Endothelial cell of umbilical vein (primary cell): ENCODE results near the gene CIDEB. TPM values are rescaled to one million over a fixed set of nuclear protein-coding genes. Genes with fewer than 3 reads are reported as not detected.

Experiments used
- BruUV-seq: library from RNA; stranded (reverse); fragments of 400-500 nt; replicated peaks from 2 replicates; lab custom pipeline; 2021; lab: Mats Ljungman, UMichigan
- CTCF ChIA-PET: fragments of 300-600, 350-600 bp; sonication (Branson Sonifier 250); formaldehyde crosslinking; loops from one replicate; lab custom pipeline; 2021; ENCODE audit warnings: antibody characterized with exemption, inconsistent platforms; lab: Charles Lee
- POLR2A ChIA-PET: fragments of 300-600, 350-600 bp; sonication (Branson Sonifier 250); formaldehyde crosslinking; loops from one replicate; lab custom pipeline; 2021; ENCODE audit warnings: antibody characterized with exemption, inconsistent platforms; lab: Charles Lee
- DNase-seq: peaks from one replicate; pipeline ENCODE4 v3.0.0-alpha.2; 2011; ENCODE audit warnings: low read depth, low spot score
- FAIRE-seq: peaks from 2 replicates; lab custom pipeline; 2011; peaks lifted over from hg19 to GRCh38; lab: Jason Lieb, UNC
- H2AFZ ChIP-seq: 2 replicates; pipeline ENCODE4 v1.6.0; 2012; ENCODE audit warnings: low read depth, low read length, control low read depth, inconsistent platforms
- H3K27ac ChIP-seq: 2 replicates; pipeline ENCODE4 v1.5.1; 2011; ENCODE audit warnings: low read depth, mild to moderate bottlenecking, control low read depth, low read length, moderate library complexity; ENCODE audit not compliant: insufficient read depth
- H3K27me3 ChIP-seq, 2 experiments: 2 replicates each; pipeline versions ENCODE4 v1.6.0 to v1.6.1; 2011; ENCODE audit warnings: low read length in 2 of 2, mixed read lengths in 1 of 2; ENCODE audit not compliant: control insufficient read depth in 2 of 2, insufficient read depth in 2 of 2
- H3K36me3 ChIP-seq, 2 experiments: 2 replicates in 1 of 2; 3 replicates in 1 of 2; pipeline ENCODE4 v1.5.1; 2011; ENCODE audit warnings: low read length in 2 of 2, mild to moderate bottlenecking in 1 of 2, moderate library complexity in 1 of 2; ENCODE audit not compliant: control insufficient read depth in 2 of 2, insufficient read depth in 2 of 2; ENCODE audit errors: extremely low read depth in 1 of 2
- H3K4me1 ChIP-seq: 3 replicates; pipeline ENCODE4 v1.5.1; 2011; ENCODE audit warnings: mild to moderate bottlenecking, low read length; ENCODE audit not compliant: control insufficient read depth, insufficient read depth; ENCODE audit errors: extremely low read depth
- H3K4me2 ChIP-seq: 2 replicates; pipeline ENCODE4 v1.6.1; 2011; ENCODE audit warnings: low read length, control low read depth, mixed read lengths; ENCODE audit not compliant: insufficient read depth
- H3K4me3 ChIP-seq, 3 experiments: fragments of 200-600 bp in 1 of 3; sonication (generic), shearing (Covaris generic) in 1 of 3; replicated peaks in 1 of 3; 2 replicates each; pipeline ENCODE4 v1.5.1; 2011 to 2016; ENCODE audit warnings: control low read depth in 3 of 3, low read length in 3 of 3, mild to moderate bottlenecking in 2 of 3, inconsistent platforms in 1 of 3, low read depth in 1 of 3, moderate library complexity in 1 of 3; ENCODE audit not compliant: insufficient read depth in 1 of 3
- H3K79me2 ChIP-seq: 2 replicates; pipeline ENCODE4 v1.6.0; 2012; ENCODE audit warnings: low read length, inconsistent platforms; ENCODE audit not compliant: control insufficient read depth, insufficient read depth
- H3K9ac ChIP-seq: replicated peaks from 2 replicates; pipeline ENCODE3; 2011; ENCODE audit warnings: low read length, control low read depth; ENCODE audit not compliant: insufficient read depth; ENCODE audit errors: extremely low read depth
- H3K9me1 ChIP-seq: replicated peaks from 3 replicates; pipeline ENCODE4 v1.6.0; 2011; ENCODE audit warnings: mild to moderate bottlenecking, low read length; ENCODE audit not compliant: control insufficient read depth, insufficient read depth; ENCODE audit errors: extremely low read depth
- H3K9me3 ChIP-seq: replicated peaks from 2 replicates; pipeline ENCODE4 v1.5.1; 2012; ENCODE audit warnings: low read length, inconsistent platforms; ENCODE audit not compliant: control insufficient read depth, insufficient read depth
- H4K20me1 ChIP-seq: replicated peaks from 2 replicates; pipeline ENCODE3; 2011; ENCODE audit warnings: mild to moderate bottlenecking, low read length; ENCODE audit not compliant: control insufficient read depth, insufficient read depth; ENCODE audit errors: extremely low read depth
- FOS ChIP-seq: IDR thresholded peaks from 2 replicates; pipeline ENCODE4 v1.6.1; 2011; ENCODE audit warnings: mild to moderate bottlenecking, low read length, moderate library complexity, borderline replicate concordance; ENCODE audit not compliant: insufficient read depth
- GATA2 ChIP-seq: IDR thresholded peaks from 2 replicates; pipeline ENCODE4 v1.7.0; 2011; ENCODE audit warnings: low read depth, mild to moderate bottlenecking, moderate library complexity, mixed read lengths, low read length; ENCODE audit not compliant: insufficient read length, insufficient read depth
- JUN ChIP-seq: IDR thresholded peaks from 2 replicates; pipeline ENCODE4 v1.6.1; 2011; ENCODE audit warnings: borderline replicate concordance, low read depth; ENCODE audit not compliant: insufficient read length, insufficient read depth
- POLR2A ChIP-seq: IDR thresholded peaks from 2 replicates; pipeline ENCODE4 v1.6.1; 2012; ENCODE audit warnings: low read depth, mild to moderate bottlenecking, control low read depth, low read length
- POLR2AphosphoS5 ChIP-seq: IDR thresholded peaks from 2 replicates; pipeline ENCODE4 v1.6.1; 2012; ENCODE audit warnings: low read depth, mild to moderate bottlenecking, control low read depth, low read length, moderate library complexity; ENCODE audit not compliant: insufficient read depth
- dilution Hi-C: fragments of 300-500 bp; cut with MboI; formaldehyde crosslinking; loops from one replicate; pipeline ENCODE4 v1.15.0; 2019; ENCODE audit warnings: low sequenced_read_pairs; ENCODE audit not compliant: extremely low pct_ligation_motif_present
- intact Hi-C: fragments of 100-400 bp; cut with micrococcal nuclease; formaldehyde crosslinking; loops from one replicate; pipeline ENCODE4 v1.10.0; 2022
- polyA plus RNA-seq, 4 experiments: library from polyadenylated mRNA; depleted of rRNA in 3 of 4; stranded (reverse) in 3 of 4; unstranded in 1 of 4; fragments of >200 nt; gene quantifications; 2 replicates each; pipeline versions ENCODE4 v1.2.1 to v1.2.3, GENCODE V29; 2011 to 2012; ENCODE audit warnings: missing spikeins in 1 of 4
- total RNA-seq: library from RNA; stranded (reverse); gene quantifications from 2 replicates; pipeline ENCODE4 v1.2.3, GENCODE V29; 2021
- TF ChIP-seq, protein P1 (sequence below): IDR thresholded peaks from 2 replicates; pipeline ENCODE4 v1.6.1; 2011; ENCODE audit not compliant: insufficient read depth, insufficient read length
- TF ChIP-seq, protein P2 (sequence below), 2 donors: IDR thresholded peaks; 1 replicate in 1 of 2; 2 replicates in 1 of 2; pipeline ENCODE4 v1.5.1; 2011; ENCODE audit warnings: low read length in 2 of 2, mild to moderate bottlenecking in 2 of 2, moderate library complexity in 2 of 2, control low read depth in 1 of 2, inconsistent platforms in 1 of 2, low read depth in 1 of 2; ENCODE audit not compliant: insufficient read depth in 1 of 2; ENCODE audit errors: extremely low read depth in 1 of 2

The CIDEB gene
- total and polyA plus RNA-seq, 2 donors (not counting 3 experiments of a cell fraction or from before 2014, with no cell fraction given) = 5.2 to 7.2 TPM

DNA sequence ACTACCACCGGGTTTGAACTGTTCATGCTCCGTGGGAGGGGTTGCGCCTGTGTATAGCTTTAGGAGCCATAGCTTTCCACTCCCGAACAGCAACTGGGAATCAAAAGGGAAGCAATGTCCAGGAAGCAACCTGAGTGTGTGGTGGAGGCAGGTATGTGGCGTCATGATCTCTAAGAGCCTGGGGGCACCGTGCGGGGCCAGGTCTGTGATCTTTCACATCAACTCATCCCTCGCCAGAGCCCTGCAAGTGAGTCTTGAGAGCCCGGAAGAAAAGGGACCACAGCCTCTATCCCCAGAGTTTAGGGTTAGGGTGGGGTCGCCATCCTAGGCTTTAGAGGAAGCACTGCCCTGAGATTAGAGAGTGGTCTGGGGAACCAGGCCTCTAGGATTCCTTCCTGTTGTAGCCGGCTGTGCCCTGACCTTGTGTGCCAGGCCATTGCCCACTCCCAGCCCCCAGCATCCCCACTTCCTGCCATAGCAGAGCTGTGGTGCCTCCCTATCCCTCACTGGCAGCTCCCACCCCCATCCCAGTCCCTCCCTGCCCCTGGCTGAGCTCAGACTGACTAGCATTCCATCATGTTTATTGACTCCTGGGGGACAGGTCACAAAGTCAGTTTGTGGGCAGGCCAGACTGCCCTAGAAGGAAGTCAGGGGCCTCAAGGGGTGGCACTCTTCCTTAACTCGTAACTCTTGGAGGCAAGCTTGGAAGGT lies 27.8 kb upstream of the CIDEB start:
- Histone ChIP-seq H4K20me1 (no peaks in the 10 kb centered on the region), H3K27ac (peak overlapping the region; percentile 59), H3K36me3 (peaks cover 0 to 5% of the 10 kb centered on the region in 2 experiments), H3K27me3 (peaks cover 2 to 3% of the 10 kb centered on the region in 2 experiments), H3K4me2 (peak overlapping the region; percentile 89), H3K4me3 (peak overlapping the region in 2 of 3 experiments; percentile 70 to 83), H3K9ac (peak overlapping the region; percentile 80), H3K9me3 (no peaks in the 10 kb centered on the region), H3K4me1 (peaks cover 37% of the 10 kb centered on the region), H2AFZ (peak overlapping the region; percentile 83), H3K79me2 (no peaks in the 10 kb centered on the region), H3K9me1 (no peaks in the 10 kb centered on the region)
- TF ChIP-seq GATA2 (no peak), JUN (no peak), POLR2A (peak; percentile 24), POLR2AphosphoS5 (peak; percentile 44), FOS (no peak)
- TF ChIP-seq, protein P1, sequence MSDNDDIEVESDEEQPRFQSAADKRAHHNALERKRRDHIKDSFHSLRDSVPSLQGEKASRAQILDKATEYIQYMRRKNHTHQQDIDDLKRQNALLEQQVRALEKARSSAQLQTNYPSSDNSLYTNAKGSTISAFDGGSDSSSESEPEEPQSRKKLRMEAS = no peak
- TF ChIP-seq, protein P2, sequence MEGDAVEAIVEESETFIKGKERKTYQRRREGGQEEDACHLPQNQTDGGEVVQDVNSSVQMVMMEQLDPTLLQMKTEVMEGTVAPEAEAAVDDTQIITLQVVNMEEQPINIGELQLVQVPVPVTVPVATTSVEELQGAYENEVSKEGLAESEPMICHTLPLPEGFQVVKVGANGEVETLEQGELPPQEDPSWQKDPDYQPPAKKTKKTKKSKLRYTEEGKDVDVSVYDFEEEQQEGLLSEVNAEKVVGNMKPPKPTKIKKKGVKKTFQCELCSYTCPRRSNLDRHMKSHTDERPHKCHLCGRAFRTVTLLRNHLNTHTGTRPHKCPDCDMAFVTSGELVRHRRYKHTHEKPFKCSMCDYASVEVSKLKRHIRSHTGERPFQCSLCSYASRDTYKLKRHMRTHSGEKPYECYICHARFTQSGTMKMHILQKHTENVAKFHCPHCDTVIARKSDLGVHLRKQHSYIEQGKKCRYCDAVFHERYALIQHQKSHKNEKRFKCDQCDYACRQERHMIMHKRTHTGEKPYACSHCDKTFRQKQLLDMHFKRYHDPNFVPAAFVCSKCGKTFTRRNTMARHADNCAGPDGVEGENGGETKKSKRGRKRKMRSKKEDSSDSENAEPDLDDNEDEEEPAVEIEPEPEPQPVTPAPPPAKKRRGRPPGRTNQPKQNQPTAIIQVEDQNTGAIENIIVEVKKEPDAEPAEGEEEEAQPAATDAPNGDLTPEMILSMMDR (IDR thresholded peaks at IDR 0.05; ENCODE audit: extremely low read depth in 1 of 2, insufficient read depth in 1 of 2, low read depth in 1 of 2, low read length in 2 of 2) = no peak
- FAIRE-seq (no peak), DNase-seq (peak; percentile 41)
- POLR2A ChIA-PET = interaction anchor here (1.0 kb wide), 1 partner anchor 96 kb away, joined by 4 read pairs; no protein-coding TSS in a partner anchor
- dilution Hi-C loops (no loop called here), intact Hi-C loops (loop anchor here (2.0 kb wide), 1 partner anchor 53 kb away; no protein-coding TSS in a partner anchor)
- no TSS peak for BruUV-seq
- CTCF ChIA-PET = interaction anchor here (0.7 to 20.1 kb wide), 7 partner anchors 7 to 98 kb away, joined by 3 to 811 read pairs (median 20); partner anchors contain the start of genes CBLN3, KHNYN and NFATC4
